SH-SY5Y (cell line): ENCODE data around the gene SEL1L3.

ENCODE experiments used
- GATA2 ChIP-seq: IDR thresholded peaks from 2 replicates; pipeline ENCODE4 v1.6.1; 2011; ENCODE audit warnings: mild to moderate bottlenecking, low read depth, low read length
- GATA3 ChIP-seq: IDR thresholded peaks from 2 replicates; pipeline ENCODE4 v1.6.1; 2011; ENCODE audit warnings: low read depth, mild to moderate bottlenecking, low read length, moderate library complexity

DNA sequence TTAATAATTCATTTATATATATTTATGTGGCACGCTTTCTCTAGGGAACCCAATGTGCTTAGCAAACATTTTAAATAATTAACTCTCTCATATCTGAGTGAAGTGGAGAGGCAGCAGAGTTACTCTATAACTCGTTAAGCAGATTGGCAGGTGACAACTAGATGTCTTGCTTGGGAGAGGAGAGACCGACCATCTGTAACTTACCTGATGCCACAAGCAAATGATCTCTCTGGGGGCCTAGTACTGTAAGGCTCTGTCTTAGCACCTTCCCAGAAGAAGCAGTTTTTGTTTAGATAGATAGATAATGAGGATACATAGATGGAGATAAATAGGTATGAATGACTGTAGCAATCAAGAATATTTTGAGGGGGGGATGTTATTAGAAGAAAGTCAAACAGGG lies 11.9 kb upstream of the SEL1L3 start:
- no peak for TF ChIP-seq GATA2
- no peak for TF ChIP-seq GATA3
